Neutrophil (primary cell): Measurements from ENCODE around the gene RASSF1.
A peak's percentile ranks its signal among the peaks of the same experiment; 100 is the strongest.

Experiments
- H3K27ac ChIP-seq: fragments of 200-600 bp; sonication (generic); 2 replicates; pipeline ENCODE4 v1.5.1; 2016; ENCODE audit warnings: mild to moderate bottlenecking, moderate library complexity
- H3K27me3 ChIP-seq: fragments of 200-600 bp; sonication (generic); 2 replicates; pipeline ENCODE4 v1.6.0; 2016; ENCODE audit warnings: mild to moderate bottlenecking
- H3K36me3 ChIP-seq: fragments of 200-600 bp; sonication (generic); 2 replicates; pipeline ENCODE4 v1.5.1; 2017
- H3K4me1 ChIP-seq, 2 experiments: fragments of 200-600 bp in 1 of 2; sonication (generic) in 1 of 2; 1 replicate in 1 of 2; 2 replicates in 1 of 2; pipeline versions ENCODE4 v1.5.1 to v1.6.1; 2013 to 2016; ENCODE audit warnings: low read depth in 1 of 2, low read length in 1 of 2, mild to moderate bottlenecking in 1 of 2, moderate library complexity in 1 of 2; ENCODE audit not compliant: control insufficient read depth in 1 of 2, insufficient read depth in 1 of 2
- H3K4me3 ChIP-seq, 2 experiments: fragments of 200-600 bp in 1 of 2; sonication (generic) in 1 of 2; 1 replicate in 1 of 2; 2 replicates in 1 of 2; pipeline ENCODE4 v1.5.1; 2013 to 2016; ENCODE audit warnings: low read depth in 1 of 2, low read length in 1 of 2, mild to moderate bottlenecking in 1 of 2, moderate library complexity in 1 of 2
- H3K9me3 ChIP-seq: fragments of 200-600 bp; sonication (generic); 2 replicates; pipeline ENCODE4 v1.5.1; 2016
- CTCF ChIP-seq: fragments of 200-600 bp; sonication (generic); IDR thresholded peaks from 2 replicates; pipeline ENCODE4 v1.5.1; 2016; ENCODE audit warnings: antibody characterized with exemption

RASSF1 gene

GRCh38 chr3:50302095-50303012, 38.3 kb downstream of the RASSF1 start:
- H3K9me3 ChIP-seq = no peaks in the 10 kb centered on the region
- H3K4me1 ChIP-seq = peaks cover 34 to 37% of the 10 kb centered on the region in 2 experiments
- H3K36me3 ChIP-seq = no peaks in the 10 kb centered on the region
- no peak for TF ChIP-seq CTCF
- no peaks in the 10 kb centered on the region for H3K27me3 ChIP-seq
- H3K4me3 ChIP-seq = no peak overlapping the region
- H3K27ac ChIP-seq = no peak overlapping the region

GRCh38 chr3:50300681-50301254, 39.9 kb downstream of the RASSF1 start:
- peak overlapping the region; percentile 97 for H3K27ac ChIP-seq
- no peaks in the 10 kb centered on the region for H3K36me3 ChIP-seq
- H3K9me3 ChIP-seq = no peaks in the 10 kb centered on the region
- TF ChIP-seq CTCF = no peak
- H3K4me1 ChIP-seq = peaks cover 37 to 40% of the 10 kb centered on the region in 2 experiments
- H3K4me3 ChIP-seq = peak overlapping the region; percentile 72 to 80
- H3K27me3 ChIP-seq = no peaks in the 10 kb centered on the region

GRCh38 chr3:50299929-50300680, 40.5 kb downstream of the RASSF1 start:
- peak overlapping the region; percentile 72 to 80 for H3K4me3 ChIP-seq
- H3K27ac ChIP-seq = peak overlapping the region; percentile 97
- H3K36me3 ChIP-seq = no peaks in the 10 kb centered on the region
- peaks cover 37 to 40% of the 10 kb centered on the region in 2 experiments for H3K4me1 ChIP-seq
- TF ChIP-seq CTCF = no peak
- no peaks in the 10 kb centered on the region for H3K9me3 ChIP-seq
- no peaks in the 10 kb centered on the region for H3K27me3 ChIP-seq

- Histone ChIP-seq H3K27ac (peak overlapping the region; percentile 97), H3K4me1 (peaks cover 37 to 40% of the 10 kb centered on the region in 2 experiments), H3K36me3 (no peaks in the 10 kb centered on the region), H3K4me3 (peak overlapping the region; percentile 72 to 80), H3K27me3 (no peaks in the 10 kb centered on the region), H3K9me3 (no peaks in the 10 kb centered on the region)
- TF ChIP-seq CTCF = no peak
Observed at GRCh38 chr3:50299638-50299928, 41.1 kb downstream of the RASSF1 start.

- Histone ChIP-seq H3K4me3 (peak within 1 kb of the TSS; percentile 72 to 80), H3K9me3 (no peaks in the 10 kb centered on the region), H3K27ac (peak within 1 kb of the TSS; percentile 97), H3K36me3 (no peaks in the 10 kb centered on the region), H3K27me3 (no peaks in the 10 kb centered on the region), H3K4me1 (peaks cover 37 to 40% of the 10 kb centered on the region in 2 experiments)
- TF ChIP-seq CTCF = peak; percentile 92
Observed at GRCh38 chr3:50298836-50299637, 41.6 kb downstream of the RASSF1 start, which contains the start of the genes HYAL3 and NAA80. TSS of gene HYAL3 (minus strand) at chr3:50299405. CDS start at chr3:50295602, 3,803 bp downstream. TSS of gene NAA80 (minus strand) at chr3:50299405. CDS start at chr3:50297463, 1,942 bp downstream.
